Esophagus (tissue), 2 donors: ENCODE measurements around the gene TMEM19. TPM values are rescaled to one million over a fixed set of nuclear protein-coding genes. Genes with fewer than 3 reads are reported as not detected.

Source experiments
- H3K27ac ChIP-seq, 2 donors: one replicate each; pipeline ENCODE4 v1.5.1; 2013; ENCODE audit warnings: low read depth in 2 of 2, mild to moderate bottlenecking in 2 of 2, inconsistent platforms in 1 of 2, low read length in 1 of 2, moderate library complexity in 1 of 2
- H3K27me3 ChIP-seq, 2 donors: one replicate each; pipeline ENCODE4 v1.6.1; 2013; ENCODE audit warnings: low read length in 2 of 2, control low read depth in 1 of 2, mild to moderate bottlenecking in 1 of 2; ENCODE audit not compliant: insufficient read depth in 2 of 2, control insufficient read depth in 1 of 2
- H3K36me3 ChIP-seq, 2 donors: one replicate each; pipeline ENCODE4 v1.6.1; 2013; ENCODE audit warnings: low read length in 1 of 2; ENCODE audit not compliant: control insufficient read depth in 2 of 2, insufficient read depth in 2 of 2
- H3K4me1 ChIP-seq, 2 donors: one replicate each; pipeline ENCODE4 v1.6.1; 2013; ENCODE audit warnings: low read length in 1 of 2; ENCODE audit not compliant: control insufficient read depth in 2 of 2, insufficient read depth in 2 of 2
- H3K4me3 ChIP-seq, 2 donors: one replicate each; pipeline ENCODE4 v1.5.1; 2013; ENCODE audit warnings: low read length in 2 of 2, mild to moderate bottlenecking in 2 of 2, low read depth in 1 of 2, moderate library complexity in 1 of 2
- H3K9me3 ChIP-seq, 2 donors: one replicate each; pipeline ENCODE4 v1.6.1; 2013; ENCODE audit warnings: mild to moderate bottlenecking in 2 of 2, low read depth in 1 of 2, low read length in 1 of 2, moderate library complexity in 1 of 2; ENCODE audit not compliant: control insufficient read depth in 2 of 2, insufficient read depth in 1 of 2
- WGBS, 2 donors: extraction: QIAGEN DNeasy Blood & Tissue Kit; methylation state at CpG; one replicate each; pipeline ENCODE4 v1.1.7; 2013; 5-methylcytosine and 5-hydroxymethylcytosine counted together
- polyA plus RNA-seq, 2 donors: library from polyadenylated mRNA; stranded (reverse); fragments of 200-250 nt; gene quantifications; one replicate each; pipeline ENCODE4 v1.2.3, GENCODE V29; 2013
- donor health status: healthy with polysubstance abuse.
- donor health status: Bipolar disorder and iron deficiency.

Gene TMEM19
- polyA plus RNA-seq, 2 donors = 15.5 to 32.1 TPM

DNA sequence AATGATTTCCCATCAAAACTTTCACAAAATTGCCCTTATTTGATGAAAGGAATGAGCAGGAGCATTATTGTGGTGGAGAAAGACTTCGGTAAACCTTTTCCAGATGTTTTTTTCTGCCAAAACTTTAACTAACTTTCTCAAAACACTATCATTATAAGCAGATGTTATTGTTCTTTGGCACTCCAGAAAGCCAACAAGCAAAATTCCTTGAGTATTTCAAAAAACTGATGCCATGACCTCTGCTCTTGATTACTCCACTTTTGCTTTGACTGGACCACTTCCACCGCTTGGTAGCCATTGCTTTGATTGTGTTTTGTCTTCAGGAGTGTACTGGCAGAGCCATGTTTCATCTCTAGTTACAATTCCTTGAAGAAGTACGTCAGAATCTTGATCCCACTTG is 39.1 kb downstream of the TMEM19 start:
- Histone ChIP-seq H3K27me3 (no peaks in the 10 kb centered on the region), H3K4me3 (no peak overlapping the region), H3K36me3 (no peaks in the 10 kb centered on the region), H3K4me1 (no peaks in the 10 kb centered on the region), H3K27ac (no peak overlapping the region), H3K9me3 (no peaks in the 10 kb centered on the region)
- 85 to 90% methylated on average over 3 of the region's 3 CpGs for WGBS, 2 donors

DNA sequence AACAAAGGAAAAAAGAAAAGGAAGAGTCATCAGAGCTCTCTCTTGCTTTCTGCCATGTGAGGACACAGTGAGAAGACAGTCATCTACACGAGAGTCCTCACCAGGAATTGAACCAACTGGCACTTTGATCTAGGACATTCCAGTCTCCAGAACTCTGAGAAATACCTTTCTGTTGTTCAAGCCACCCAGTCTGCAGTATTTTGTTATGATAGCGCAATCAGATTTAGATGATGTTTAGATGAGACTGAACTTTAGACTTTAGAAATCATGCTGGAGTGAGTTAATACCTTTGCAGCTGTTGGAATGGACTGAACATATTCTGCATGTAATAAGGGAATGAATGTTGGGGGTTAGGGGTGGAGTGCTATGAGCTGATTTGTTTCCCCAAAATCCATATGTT is 40.7 kb downstream of the TMEM19 start:
- 84 to 90% methylated on average over 2 of the region's 2 CpGs for WGBS, 2 donors
- Histone ChIP-seq H3K4me1 (no peaks in the 10 kb centered on the region), H3K36me3 (no peaks in the 10 kb centered on the region), H3K27ac (no peak overlapping the region), H3K27me3 (no peaks in the 10 kb centered on the region), H3K9me3 (no peaks in the 10 kb centered on the region), H3K4me3 (no peak overlapping the region)

GRCh38 chr12:71727958-71728357 is 42.1 kb downstream of the TMEM19 start:
- no peaks in the 10 kb centered on the region for H3K36me3 ChIP-seq
- no peak overlapping the region for H3K27ac ChIP-seq
- H3K4me3 ChIP-seq = no peak overlapping the region
- no peaks in the 10 kb centered on the region for H3K27me3 ChIP-seq
- no peaks in the 10 kb centered on the region for H3K9me3 ChIP-seq
- H3K4me1 ChIP-seq = no peaks in the 10 kb centered on the region
- WGBS, 2 donors = 84 to 86% methylated on average over 5 of the region's 5 CpGs

DNA sequence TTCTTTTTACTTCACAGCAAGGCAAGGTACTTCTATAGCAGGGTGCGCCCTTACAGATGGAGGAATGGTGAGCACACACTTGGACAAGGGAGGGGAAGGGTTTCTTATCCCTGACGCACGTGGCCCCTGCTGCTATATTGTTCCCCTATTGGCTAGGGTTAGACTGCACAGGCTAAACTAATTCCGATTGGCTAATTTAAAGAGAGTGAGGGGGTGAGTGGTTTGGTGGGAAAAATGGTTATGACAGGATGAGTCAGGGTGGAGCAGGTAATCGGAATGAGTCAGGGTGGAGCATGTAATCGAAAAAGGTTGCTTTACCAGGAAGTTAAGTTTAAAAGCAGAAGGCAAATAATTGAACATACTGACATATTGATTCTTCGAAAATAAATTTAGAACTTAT is 45.1 kb downstream of the TMEM19 start:
- WGBS, 2 donors = 70 to 77% methylated on average over 7 of the region's 7 CpGs
- Histone ChIP-seq H3K27me3 (no peaks in the 10 kb centered on the region), H3K9me3 (no peaks in the 10 kb centered on the region), H3K36me3 (no peaks in the 10 kb centered on the region), H3K4me3 (no peak overlapping the region), H3K4me1 (no peaks in the 10 kb centered on the region), H3K27ac (no peak overlapping the region)

GRCh38 chr12:71731439-71732356 is 45.8 kb downstream of the TMEM19 start:
- H3K9me3 ChIP-seq = no peaks in the 10 kb centered on the region
- H3K4me3 ChIP-seq = no peak overlapping the region
- H3K27me3 ChIP-seq = no peaks in the 10 kb centered on the region
- 79 to 85% methylated on average over 21 of the region's 21 CpGs for WGBS, 2 donors
- H3K36me3 ChIP-seq = no peaks in the 10 kb centered on the region
- no peaks in the 10 kb centered on the region for H3K4me1 ChIP-seq
- no peak overlapping the region for H3K27ac ChIP-seq

- H3K4me3 ChIP-seq = no peak overlapping the region
- H3K27ac ChIP-seq = no peak overlapping the region
- H3K9me3 ChIP-seq = no peaks in the 10 kb centered on the region
- WGBS, 2 donors = 70 to 75% methylated on average over 3 of the region's 3 CpGs
- no peaks in the 10 kb centered on the region for H3K4me1 ChIP-seq
- no peaks in the 10 kb centered on the region for H3K27me3 ChIP-seq
- H3K36me3 ChIP-seq = no peaks in the 10 kb centered on the region
Observed at GRCh38 chr12:71732357-71732712, 46.5 kb downstream of the TMEM19 start.

DNA sequence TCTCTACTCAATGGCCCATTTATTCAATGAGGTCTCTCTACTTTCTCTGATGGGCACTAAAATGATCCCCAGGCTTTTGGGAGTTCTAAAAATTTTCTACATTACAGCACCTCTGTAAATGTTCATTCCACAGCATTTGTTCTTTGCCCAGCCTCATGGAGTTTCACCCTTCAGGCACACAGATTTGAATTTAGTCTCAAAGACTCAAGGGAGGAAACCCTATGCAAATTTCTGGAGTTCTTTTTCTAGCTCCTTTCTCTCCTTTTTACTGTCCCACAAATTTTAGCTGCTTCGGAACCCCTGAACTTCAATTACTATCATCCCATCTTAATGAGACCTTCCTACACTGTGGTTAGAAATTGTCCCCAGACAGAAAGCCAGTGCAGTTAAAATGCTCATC is 51.3 kb downstream of the TMEM19 start:
- Histone ChIP-seq H3K9me3 (no peaks in the 10 kb centered on the region), H3K4me3 (no peak overlapping the region), H3K36me3 (no peaks in the 10 kb centered on the region), H3K27ac (no peak overlapping the region), H3K27me3 (no peaks in the 10 kb centered on the region), H3K4me1 (no peaks in the 10 kb centered on the region)
- 86 to 93% methylated on average over 1 of the region's 1 CpG for WGBS, 2 donors

- WGBS, 2 donors = 0 to 30% methylated on average over 1 of the region's 1 CpG
- no peaks in the 10 kb centered on the region for H3K9me3 ChIP-seq
- no peaks in the 10 kb centered on the region for H3K27me3 ChIP-seq
- no peaks in the 10 kb centered on the region for H3K36me3 ChIP-seq
- H3K4me3 ChIP-seq = no peak overlapping the region
- H3K27ac ChIP-seq = no peak overlapping the region
- no peaks in the 10 kb centered on the region for H3K4me1 ChIP-seq
Observed at GRCh38 chr12:71742998-71743397, 57.1 kb downstream of the TMEM19 start.

DNA sequence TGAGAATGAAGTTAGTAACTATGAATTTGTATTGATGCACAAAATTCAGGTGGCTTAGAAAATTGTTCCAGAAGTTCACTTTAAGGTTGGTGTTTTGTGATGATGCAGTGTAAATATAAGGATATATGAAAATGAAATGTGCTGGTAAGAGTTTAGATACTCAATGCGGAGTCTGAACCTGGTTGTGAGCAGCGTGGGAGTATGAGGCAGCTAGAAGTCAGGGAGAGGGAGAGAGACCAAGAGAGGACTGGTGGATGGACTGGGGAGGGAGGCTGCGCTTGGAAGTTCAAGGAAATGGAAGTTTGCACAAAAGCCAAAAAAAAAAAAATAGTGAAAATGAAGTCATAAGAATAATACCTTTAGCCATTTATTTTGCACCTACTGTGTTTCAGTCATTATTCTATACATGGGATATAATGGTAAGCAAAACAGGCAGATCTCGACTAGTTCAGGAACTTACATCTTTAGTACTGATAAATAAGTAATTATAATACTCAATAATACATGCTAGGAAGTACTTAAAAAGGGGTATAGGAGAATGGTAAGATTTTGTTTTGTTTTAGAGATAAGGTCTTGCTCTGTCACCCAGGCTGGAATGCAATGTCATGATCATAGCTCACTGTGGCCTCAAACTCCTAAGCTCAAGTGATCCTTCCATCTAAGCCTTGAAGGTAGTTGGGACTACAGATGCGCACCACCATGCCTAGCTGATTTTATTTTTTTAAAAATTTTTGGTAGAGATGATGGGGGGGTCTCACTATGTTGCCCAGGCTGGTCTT is 58.8 kb downstream of the TMEM19 start:
- Histone ChIP-seq H3K27me3 (no peaks in the 10 kb centered on the region), H3K9me3 (no peaks in the 10 kb centered on the region), H3K27ac (no peak overlapping the region), H3K4me1 (no peaks in the 10 kb centered on the region), H3K4me3 (no peak overlapping the region), H3K36me3 (no peaks in the 10 kb centered on the region)
- 91 to 93% methylated on average over 5 of the region's 5 CpGs for whole genome bisulfite sequencing, 2 donors
